Astrocyte (in vitro differentiated cells and primary cell): ENCODE results near the gene PHKA2.

Experiments used
- CTCF ChIP-seq: IDR thresholded peaks from 2 replicates; pipeline ENCODE4 v1.5.1; 2011; ENCODE audit warnings: low read depth, mild to moderate bottlenecking, inconsistent platforms, low read length, moderate library complexity; ENCODE audit not compliant: insufficient read depth
- EZH2 ChIP-seq: IDR thresholded peaks from 2 replicates; pipeline ENCODE4 v1.6.1; 2012; ENCODE audit warnings: mild to moderate bottlenecking, low read length, inconsistent platforms; ENCODE audit not compliant: insufficient read depth

- TF ChIP-seq CTCF (no peak), EZH2 (no peak)
These were observed 19.0 kb downstream of the PHKA2 start for GRCh38 chrX:18964901-18965300.
